ENCODE data around the gene FBXW8. TPM values are rescaled to one million over a fixed set of nuclear protein-coding genes. Genes with fewer than 3 reads are reported as not detected.
"Not testable (repeated sequence)": the region's sequence is repeated elsewhere in the genome, so short reads cannot be mapped to it uniquely, and the experiment has no call there.

Gene FBXW8
- total RNA-seq, 2 donors from 2014 or later = 7.9 to 9.0 TPM

DNA sequence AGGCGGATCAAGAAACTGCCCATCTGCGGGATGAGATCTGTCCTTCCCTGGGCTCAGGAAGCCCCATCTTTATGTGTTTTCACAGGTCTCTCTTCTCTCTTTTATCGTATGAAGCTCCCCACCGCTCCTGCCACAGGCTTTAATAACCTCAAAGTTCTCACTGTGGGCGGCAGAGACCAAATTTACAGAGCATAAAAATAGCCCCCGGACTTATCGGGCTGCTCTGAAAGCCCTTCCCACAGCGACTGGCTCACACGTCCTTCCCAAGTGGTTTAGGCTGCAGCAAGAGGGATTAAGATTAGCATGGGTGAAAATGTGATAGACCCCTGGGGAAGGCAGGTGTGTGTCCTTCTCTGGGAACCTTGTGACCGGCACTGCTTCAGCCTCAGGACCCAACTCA lies 140.6 kb downstream of the FBXW8 start:
- no peak overlapping the region for H3K4me3 ChIP-seq
- H3K27ac ChIP-seq = peak overlapping the region; percentile 80 to 94
- H3K9me3 ChIP-seq = no peaks in the 10 kb centered on the region
- no peak for DNase-seq (ENCODE audit: low spot score)
- no peaks in the 10 kb centered on the region for H3K36me3 ChIP-seq
- H3K27me3 ChIP-seq = no peaks in the 10 kb centered on the region
- no peak for TF ChIP-seq CTCF (IDR thresholded peaks at IDR 0.05)
- H3K4me1 ChIP-seq = peaks cover 0 to 54% of the 10 kb centered on the region in 2 donors

- Histone ChIP-seq H3K4me3 (no peak overlapping the region), H3K27me3 (no peaks in the 10 kb centered on the region), H3K4me1 (peaks cover 0 to 54% of the 10 kb centered on the region in 2 donors), H3K27ac (peak overlapping the region; percentile 80 to 94), H3K36me3 (no peaks in the 10 kb centered on the region), H3K9me3 (no peaks in the 10 kb centered on the region)
- no peak for DNase-seq (ENCODE audit: low spot score)
- no peak for TF ChIP-seq CTCF (IDR thresholded peaks at IDR 0.05)
These were observed 141.8 kb downstream of the FBXW8 start for GRCh38 chr12:117052386-117053049.

GRCh38 chr12:117053050-117053400 lies 142.3 kb downstream of the FBXW8 start:
- H3K36me3 ChIP-seq = no peaks in the 10 kb centered on the region
- no peaks in the 10 kb centered on the region for H3K9me3 ChIP-seq
- H3K4me1 ChIP-seq = peaks cover 0 to 50% of the 10 kb centered on the region in 2 donors
- peak overlapping the region; percentile 80 to 94 for H3K27ac ChIP-seq
- TF ChIP-seq CTCF (IDR thresholded peaks at IDR 0.05) = no peak
- H3K27me3 ChIP-seq = no peaks in the 10 kb centered on the region
- H3K4me3 ChIP-seq = no peak overlapping the region
- DNase-seq (ENCODE audit: low spot score) = no peak

DNA sequence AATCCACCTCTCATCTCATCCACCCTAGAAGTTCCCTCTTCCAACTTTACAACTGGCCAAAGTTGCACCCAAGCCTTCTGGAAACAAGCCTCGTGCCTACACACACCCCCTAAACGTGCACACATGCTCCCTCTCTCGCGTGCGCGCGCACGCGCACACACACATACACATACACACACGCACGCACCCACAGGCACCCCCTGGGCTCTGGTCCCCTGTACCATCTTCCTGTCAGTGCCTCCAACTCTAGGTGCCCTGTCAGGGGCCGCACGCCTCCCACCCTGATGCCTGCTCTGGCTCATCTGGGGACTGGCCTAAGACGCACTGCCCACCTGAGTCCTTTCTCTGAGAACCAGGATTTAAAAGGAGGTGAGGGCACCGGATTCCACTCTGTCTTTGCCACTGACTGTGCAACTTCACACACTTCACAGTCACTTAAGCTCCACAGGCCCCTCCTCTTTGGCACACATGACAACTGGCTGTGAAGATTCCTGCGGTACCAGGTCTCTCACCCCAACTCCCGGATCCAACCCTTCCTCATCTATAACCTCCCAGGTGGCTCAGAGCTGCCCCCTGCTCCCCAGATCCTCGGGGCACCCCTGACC lies 142.9 kb downstream of the FBXW8 start:
- no peaks in the 10 kb centered on the region for H3K9me3 ChIP-seq
- peak overlapping the region; percentile 80 to 94 for H3K27ac ChIP-seq
- DNase-seq (ENCODE audit: low spot score) = no peak
- H3K36me3 ChIP-seq = no peaks in the 10 kb centered on the region
- H3K4me3 ChIP-seq = no peak overlapping the region
- H3K27me3 ChIP-seq = no peaks in the 10 kb centered on the region
- peaks cover 0 to 44% of the 10 kb centered on the region in 2 donors for H3K4me1 ChIP-seq
- no peak for TF ChIP-seq CTCF (IDR thresholded peaks at IDR 0.05)

DNA sequence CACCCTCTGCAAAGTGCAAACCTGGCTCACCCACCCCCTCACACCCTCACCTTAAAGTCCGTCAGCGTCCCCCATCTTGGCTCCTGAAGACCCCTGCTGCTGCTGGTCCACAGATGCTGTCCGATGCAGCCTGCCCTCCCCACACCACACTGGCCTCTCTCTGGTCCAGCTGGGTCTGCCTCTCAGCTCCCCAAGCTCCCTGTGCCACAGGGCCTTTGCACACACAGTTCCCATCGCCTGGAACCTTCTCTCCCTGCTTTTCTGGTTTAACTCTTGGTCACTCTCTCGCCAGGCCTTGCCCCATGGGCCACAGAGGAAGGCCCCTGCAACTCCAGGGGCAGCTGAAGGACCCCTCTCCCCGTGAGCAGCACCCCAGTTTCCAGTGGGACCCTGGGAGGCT lies 143.5 kb downstream of the FBXW8 start:
- Histone ChIP-seq H3K27me3 (no peaks in the 10 kb centered on the region), H3K36me3 (no peaks in the 10 kb centered on the region), H3K27ac (peak overlapping the region; percentile 80 to 94), H3K9me3 (no peaks in the 10 kb centered on the region), H3K4me3 (no peak overlapping the region), H3K4me1 (peaks cover 0 to 44% of the 10 kb centered on the region in 2 donors)
- no peak for TF ChIP-seq CTCF (IDR thresholded peaks at IDR 0.05)
- DNase-seq (ENCODE audit: low spot score) = no peak

- not testable (repeated sequence) for H3K27ac ChIP-seq; DNase-seq (ENCODE audit: low spot score); H3K27me3 ChIP-seq; H3K36me3 ChIP-seq; H3K4me3 ChIP-seq; H3K9me3 ChIP-seq
- H3K4me1 ChIP-seq = peaks cover 0 to 29% of the 10 kb centered on the region in 2 donors
These were observed 146.9 kb downstream of the FBXW8 start for GRCh38 chr12:117057626-117058025.

Data from right atrium auricular region (tissue), 2 donors.